ENCODE results near the gene KRT86.

The KRT86 gene

GRCh38 chr12:52274521-52275120 lies at the start of gene KRT86:
Gene KRT86 (plus strand): TSS chr12:52274645. CDS start chr12:52301917, 27,272 bp downstream.
- DNase-seq: no peak

- DNase-seq: no peak
These were observed 48.7 kb upstream of the KRT86 start for GRCh38 chr12:52225752-52226151.

- no peak for DNase-seq
These were observed 48.0 kb upstream of the KRT86 start for GRCh38 chr12:52226446-52226845.

- DNase-seq: no peak
These were observed 46.8 kb upstream of the KRT86 start for GRCh38 chr12:52227606-52228166.

GRCh38 chr12:52228366-52228765 lies 46.1 kb upstream of the KRT86 start:
- DNase-seq: no peak

GRCh38 chr12:52228931-52229330 lies 45.5 kb upstream of the KRT86 start:
- DNase-seq: no peak

DNA sequence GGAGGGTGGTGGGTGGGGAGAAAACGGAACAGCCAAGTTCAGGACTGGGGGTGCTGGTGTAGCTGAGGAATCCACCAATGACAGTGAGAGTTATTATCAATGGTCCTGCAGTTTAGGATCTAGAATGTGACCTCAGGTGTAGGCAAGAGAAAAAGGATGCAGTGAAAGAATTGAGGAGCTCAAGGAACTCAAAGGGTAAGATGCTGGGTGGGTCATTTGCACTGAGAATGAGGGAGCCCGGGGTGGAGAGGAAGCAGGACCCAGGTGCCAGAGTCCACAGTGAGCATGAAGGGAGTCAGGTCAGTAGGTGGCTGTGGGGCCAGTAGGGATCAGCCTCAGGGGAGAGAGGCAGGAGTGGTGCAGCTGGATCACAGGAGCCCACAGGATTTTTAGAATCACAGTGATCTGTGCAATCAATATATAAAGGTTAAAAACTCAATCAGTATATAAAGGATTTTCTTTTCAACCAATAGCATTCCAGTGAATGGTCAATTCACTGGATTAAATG lies 44.6 kb upstream of the KRT86 start:
- peak; percentile 24 for DNase-seq

GRCh38 chr12:52230364-52231281 lies 43.8 kb upstream of the KRT86 start:
- peak; percentile 75 for DNase-seq

DNA sequence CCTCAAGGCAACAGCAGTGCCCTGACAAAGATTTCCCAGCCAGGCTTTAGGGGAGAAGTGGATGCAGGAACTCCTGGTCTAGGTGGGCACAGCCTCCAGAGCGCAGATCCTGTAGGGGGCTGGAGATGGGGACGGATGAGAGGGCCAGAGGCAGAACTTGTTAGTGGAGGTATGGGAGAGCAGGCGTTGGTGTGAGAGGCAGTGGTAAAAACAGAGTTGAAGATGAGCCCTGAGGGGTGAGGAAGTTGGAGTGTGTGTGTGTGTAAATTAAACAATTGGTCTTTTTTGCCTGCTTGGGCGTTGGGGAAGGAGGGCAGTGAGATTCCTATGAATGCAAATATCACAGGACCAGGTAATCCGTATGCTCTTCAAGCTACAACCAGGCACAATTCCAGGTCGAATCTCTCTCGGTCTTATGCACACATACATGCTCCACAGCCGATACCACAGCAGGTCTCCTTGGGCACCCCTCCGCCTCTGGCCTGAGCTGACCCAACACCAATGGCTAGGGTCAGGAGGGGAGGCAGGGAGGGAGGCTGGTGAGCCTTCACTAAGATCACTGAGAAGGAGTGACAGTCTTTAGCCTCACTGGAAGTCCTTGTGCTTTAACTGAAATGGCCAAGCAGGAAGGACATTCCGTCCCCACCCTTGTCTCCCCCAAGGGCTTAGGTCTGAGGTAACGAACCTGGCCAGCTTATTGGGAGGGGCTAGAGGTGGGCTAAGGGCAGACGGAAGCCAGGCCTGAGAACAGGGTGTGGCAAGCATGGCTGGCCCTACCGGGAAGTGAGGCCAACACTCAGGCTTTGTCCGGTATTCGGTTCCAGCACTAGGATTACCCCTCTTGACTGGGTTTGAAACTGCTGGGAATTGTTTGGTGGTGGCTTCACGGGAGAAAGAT lies 42.9 kb upstream of the KRT86 start:
- DNase-seq: peak; percentile 24

DNA sequence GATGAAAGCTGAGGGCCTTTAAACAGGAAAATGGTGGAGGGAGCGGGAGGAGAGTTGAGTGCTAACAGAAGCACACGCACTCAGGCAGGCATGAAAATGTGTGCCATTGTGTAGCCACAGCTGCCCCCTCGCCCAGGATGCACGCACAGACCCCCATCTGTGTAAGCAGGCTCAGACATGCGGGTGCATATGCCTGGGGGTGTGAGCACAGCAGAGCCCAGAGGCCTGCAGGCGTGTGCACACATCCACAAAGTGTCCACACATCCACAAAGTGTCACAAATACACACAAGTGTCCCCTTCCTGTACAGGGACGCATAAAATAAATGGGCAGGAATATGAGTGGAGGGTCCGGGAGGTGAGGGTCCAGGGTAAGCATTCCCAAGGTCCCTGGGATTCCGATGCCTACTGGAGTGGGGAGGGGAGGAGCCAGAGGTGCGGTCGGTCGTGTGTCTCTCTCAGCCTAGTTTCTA lies 42.2 kb upstream of the KRT86 start:
- DNase-seq: peak; percentile 28

- DNase-seq: peak; percentile 29
These were observed 41.6 kb upstream of the KRT86 start, which contains the start of gene KRT7 for GRCh38 chr12:52232674-52233461. Gene KRT7 (plus strand): TSS chr12:52233243. CDS start chr12:52233297, 54 bp downstream.

DNA sequence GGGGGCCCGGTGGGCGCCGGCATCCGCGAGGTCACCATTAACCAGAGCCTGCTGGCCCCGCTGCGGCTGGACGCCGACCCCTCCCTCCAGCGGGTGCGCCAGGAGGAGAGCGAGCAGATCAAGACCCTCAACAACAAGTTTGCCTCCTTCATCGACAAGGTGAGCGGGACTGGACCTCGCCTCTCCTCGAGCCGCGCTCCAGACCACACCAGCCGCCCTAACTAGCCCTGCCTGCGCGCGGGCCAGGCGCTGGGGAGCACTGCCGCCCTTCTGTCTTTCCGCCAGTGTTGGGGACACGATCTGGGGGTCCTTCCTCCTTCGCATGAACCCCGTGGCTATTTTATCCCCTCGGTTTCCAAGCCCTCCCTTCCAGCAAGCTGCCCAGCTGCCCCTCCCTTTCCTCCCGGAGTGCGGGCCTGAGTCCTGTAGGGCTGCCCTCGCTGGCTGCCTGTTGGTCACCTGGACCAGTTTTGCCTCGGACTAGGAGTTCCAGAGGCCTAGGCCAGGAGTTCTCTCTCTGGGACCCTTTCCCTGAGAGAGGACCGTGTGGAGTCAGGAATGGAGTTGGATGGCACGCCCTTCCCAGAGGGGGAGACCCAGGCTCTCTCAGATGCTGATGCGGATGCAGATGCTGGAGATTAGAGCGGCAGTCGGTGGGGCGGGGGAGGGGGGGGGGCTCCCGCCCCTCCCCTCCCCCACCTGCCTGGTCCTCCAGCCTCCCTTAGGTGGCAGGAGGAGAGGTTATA lies 40.8 kb upstream of the KRT86 start:
- DNase-seq: peak; percentile 27

- peak; percentile 38 for DNase-seq
These were observed 40.1 kb upstream of the KRT86 start for GRCh38 chr12:52234223-52234810.

GRCh38 chr12:52235001-52235764 lies 39.3 kb upstream of the KRT86 start:
- peak; percentile 23 for DNase-seq

GRCh38 chr12:52235822-52236361 lies 38.6 kb upstream of the KRT86 start:
- peak; percentile 35 for DNase-seq

DNA sequence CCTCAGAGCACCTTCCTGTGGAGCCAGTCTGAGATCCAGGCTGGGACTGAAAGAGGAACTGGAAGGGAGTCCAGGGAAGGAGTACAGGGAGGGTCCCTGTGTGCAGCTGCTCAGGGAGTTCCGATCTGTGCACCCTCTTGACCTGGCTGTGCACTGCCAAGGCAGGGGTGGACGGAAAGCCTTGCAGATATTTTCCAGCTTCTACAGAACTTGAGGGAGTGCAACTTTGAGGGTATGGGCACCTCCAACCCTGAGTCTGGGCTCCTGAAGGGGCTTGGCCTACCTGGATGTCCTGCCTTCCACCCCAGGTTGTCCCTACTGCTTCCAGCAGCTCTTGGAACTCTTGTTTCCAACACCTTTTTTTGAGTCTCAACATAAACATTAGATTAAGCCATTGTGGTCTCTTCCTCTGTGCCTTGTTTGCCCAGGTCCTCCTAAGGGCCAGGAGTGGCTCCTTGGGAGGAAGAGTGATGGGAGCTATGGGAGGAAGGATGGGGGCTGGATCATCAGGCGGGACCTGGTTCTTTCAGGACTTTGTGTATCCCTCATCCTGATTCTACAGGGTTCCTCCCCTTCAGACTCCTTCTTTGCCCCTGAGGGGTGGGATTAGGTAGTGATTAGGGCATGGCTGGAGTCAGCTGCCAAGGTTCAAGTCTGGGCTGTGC lies 37.9 kb upstream of the KRT86 start:
- DNase-seq: peak; percentile 21

DNA sequence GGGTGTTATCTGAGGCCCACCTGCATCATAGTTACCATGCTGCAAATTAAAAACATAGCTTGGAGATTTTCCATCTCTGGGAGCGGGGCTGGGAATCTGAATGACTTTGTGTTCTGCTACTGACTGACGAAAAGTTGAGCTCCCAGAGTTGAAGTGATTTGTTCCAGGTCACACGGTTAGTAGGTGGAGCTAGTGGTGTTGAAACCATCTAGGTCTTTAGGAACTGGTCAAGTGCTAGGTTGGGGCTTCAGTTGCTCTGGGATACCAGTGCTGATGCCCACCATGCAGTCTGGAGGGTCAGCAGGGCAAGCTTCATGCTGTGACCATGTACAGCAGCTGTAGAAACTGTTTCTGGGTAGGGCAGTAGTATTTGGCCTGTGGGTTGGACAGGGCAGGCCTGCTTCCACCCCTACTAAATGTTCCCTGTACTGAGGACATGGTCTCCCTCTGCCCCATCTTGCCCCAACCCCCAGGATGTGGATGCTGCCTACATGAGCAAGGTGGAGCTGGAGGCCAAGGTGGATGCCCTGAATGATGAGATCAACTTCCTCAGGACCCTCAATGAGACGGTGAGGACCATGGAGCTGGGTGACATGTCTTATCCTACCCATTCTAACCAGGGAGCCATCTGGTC lies 36.1 kb upstream of the KRT86 start:
- no peak for DNase-seq

Data from 8988T (cell line).